Mesenteric fat pad (tissue), 1 donor: Measurements from ENCODE around the gene RBKS. TPM values are rescaled to one million over a fixed set of nuclear protein-coding genes. Genes with fewer than 3 reads are reported as not detected.
"Not testable (repeated sequence)": the region's sequence is repeated elsewhere in the genome, so short reads cannot be mapped to it uniquely, and the experiment has no call there.

Experiments
- DNase-seq: peaks from one replicate; pipeline ENCODE4 v3.0.0-alpha.2; 2020; ENCODE audit warnings: low spot score
- total RNA-seq: library from RNA; stranded (reverse); fragmentation: NEBNext Ultra II Directional; extraction: Animal tissue kit (Norgen Biotek cat#: 25700); gene quantifications from one replicate; pipeline ENCODE4 v1.2.1, GENCODE V29; 2021
- donor health status: DM: yes; HTN: yes; CAD: no.

Gene RBKS
- total RNA-seq, 1 donor from 2014 or later: 6.5 TPM

- DNase-seq: no peak
Measured at GRCh38 chr2:27873091-27873490, 17.1 kb downstream of the RBKS start.

- no peak for DNase-seq
Measured at GRCh38 chr2:27871802-27872201, 18.4 kb downstream of the RBKS start.

DNA sequence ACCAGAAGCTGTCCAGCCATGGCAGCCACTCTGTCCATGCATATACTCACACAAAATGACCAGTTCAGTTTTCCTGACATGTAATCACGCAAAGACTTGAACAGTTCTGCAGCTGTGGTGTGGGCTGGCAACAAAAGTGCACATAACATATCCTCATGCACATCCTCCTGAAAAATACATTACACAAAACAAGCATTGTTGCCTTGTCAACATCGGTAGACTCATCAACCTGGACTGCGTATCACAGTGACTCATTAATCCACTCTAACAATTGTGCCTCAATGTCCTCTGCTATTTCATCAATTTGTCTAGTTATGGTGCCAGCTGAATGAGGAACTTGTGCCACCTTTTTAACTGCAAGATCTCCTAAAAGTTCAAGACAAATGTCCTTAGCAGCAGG, 19.5 kb downstream of the RBKS start:
- no peak for DNase-seq

DNA sequence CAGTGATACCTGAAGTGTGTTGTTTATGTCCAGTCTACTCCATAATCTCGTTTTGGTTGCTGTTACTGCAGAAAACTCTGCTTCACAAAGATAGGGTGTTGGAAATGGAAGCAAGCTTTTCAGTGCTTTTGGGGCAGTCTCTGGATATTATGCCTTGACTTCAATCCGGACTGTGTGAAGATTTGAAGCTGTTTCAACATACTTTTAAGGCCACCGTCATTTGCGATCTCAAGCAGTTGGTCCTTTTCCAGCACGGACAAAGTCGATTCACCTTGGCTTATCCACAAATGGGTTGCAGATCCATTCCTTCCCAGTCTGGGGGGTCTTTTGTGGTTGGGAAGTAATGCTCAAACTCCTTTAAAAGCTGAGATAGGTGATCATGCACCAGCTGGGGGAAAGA, 20.4 kb downstream of the RBKS start:
- no peak for DNase-seq

DNA sequence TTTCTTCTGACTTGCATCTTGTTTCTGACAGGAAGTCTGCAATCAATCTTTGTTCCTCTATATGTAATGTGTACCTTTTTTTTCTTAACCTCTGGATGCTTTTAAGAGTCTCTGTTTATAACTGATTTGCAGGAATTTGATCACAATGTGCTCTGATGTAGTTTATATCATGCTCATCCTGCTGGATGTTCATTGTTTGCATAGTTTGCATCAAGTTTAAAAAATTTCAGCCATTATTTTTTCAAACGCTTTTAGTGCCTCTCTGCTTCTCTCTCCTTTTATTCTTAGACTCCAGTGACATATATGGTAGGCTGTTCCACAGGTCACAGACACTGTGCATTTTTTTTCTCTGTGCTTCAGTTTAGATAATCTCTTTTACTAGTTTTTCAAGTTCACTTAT, 23.9 kb downstream of the RBKS start:
- no peak for DNase-seq

DNA sequence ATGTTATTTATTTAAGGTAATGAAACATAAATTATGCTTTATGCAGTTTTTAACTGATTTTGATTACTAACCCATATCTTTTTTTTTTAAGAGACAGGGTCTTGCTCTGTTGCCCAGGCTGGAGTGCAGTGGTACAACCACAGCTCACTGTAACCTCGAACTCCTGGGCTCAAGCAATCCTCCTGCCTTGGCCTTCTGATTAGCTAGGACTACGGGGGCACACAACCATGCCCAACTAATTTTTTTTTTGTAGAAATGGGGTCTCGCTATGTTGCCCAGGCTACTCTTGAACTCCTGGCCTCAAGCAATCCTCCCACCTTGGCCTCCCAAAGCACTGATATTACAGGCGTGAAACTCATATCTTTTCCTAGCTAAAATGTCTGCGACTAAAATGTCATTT, 26.2 kb downstream of the RBKS start:
- not testable (repeated sequence) for DNase-seq

DNA sequence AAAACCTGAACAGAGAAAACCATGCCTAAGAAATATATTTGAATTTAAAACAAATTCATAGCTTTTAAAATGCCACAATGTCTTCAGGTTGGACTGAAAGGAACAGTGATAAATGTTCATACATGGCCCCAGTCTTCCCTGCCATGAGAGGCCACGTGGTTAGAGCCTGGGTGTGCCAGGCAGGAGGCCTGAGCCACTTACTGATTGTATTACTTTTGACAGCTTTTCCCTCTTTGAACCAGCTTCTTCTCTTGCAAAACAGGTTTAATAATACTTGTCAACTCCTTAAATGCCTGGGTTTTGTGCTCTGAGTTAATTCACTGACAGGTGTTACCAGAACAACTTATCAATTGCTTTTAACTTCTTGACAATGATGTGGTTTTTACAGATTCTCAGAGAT, 27.0 kb downstream of the RBKS start:
- no peak for DNase-seq

- DNase-seq: no peak
Measured at GRCh38 chr2:27860111-27860510, 30.1 kb downstream of the RBKS start.

- no peak for DNase-seq
Measured at GRCh38 chr2:27857417-27858172, 32.6 kb downstream of the RBKS start.

DNA sequence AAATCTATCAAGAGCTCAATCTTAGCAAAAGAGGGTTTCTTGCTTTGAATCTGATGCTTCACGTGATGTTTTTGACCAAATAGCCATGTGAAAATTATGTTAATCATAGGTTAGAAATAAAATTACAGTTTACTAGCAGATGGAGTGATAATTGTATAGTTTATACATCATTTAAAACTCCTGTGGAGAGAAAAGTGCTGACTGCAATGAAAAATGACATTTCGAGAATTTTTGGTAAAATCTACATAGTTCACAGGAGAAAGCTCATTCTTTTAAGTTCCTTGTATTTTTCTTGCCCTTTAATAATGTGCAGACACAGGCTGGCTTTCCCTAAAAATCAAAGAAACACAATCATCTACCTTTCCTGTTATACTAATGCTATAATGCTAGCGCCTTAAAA, 33.2 kb downstream of the RBKS start:
- no peak for DNase-seq

DNA sequence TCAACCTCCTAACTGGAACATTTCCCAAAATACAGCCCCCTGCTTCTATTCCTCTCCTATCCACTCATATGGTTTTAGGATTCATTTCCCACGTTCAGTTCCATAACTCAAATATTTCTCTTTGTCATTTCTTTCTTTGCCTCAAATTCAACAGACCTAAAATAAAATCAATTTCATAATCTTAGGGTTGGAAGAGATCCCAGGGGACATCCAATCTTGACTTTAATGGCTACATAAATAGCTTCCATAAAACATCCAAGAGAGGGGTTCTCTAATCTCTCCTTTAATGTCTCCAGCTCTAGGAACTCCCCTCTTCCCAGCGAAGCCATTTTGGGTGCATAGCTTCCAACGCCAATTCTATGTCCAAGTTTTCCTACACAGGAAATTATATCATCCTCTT, 33.8 kb downstream of the RBKS start:
- DNase-seq: no peak

- no peak for DNase-seq
Measured at GRCh38 chr2:27855476-27855875, 34.7 kb downstream of the RBKS start.

DNA sequence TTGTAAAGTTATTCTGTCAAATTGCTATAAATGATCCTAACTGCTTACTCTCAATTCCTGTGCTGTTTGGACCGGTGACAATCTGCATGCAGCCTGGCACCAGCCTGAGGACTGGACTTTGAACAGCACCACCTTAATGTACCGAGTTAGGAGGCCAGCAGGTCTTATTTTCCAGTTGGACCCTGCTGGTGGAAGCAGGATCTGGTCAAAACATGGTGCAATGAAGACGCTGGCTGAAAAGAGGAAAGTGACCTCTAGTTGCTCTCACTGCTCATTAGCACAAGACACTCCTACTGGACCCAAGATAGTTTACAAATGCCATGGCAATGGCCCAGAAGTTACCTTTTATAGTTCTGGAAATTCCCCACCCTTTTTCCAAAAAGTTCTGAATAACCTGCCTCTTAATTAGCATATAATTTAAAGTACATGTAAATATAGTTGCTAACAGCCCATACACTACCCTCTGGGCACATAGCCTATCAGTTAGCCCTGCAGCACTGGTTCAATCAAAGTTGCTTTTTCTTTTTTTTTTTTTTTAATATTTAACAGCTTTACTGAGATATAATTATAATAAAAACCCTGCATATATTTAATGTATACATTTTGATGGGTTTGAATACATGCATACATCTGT, 35.8 kb downstream of the RBKS start:
- no peak for DNase-seq

DNA sequence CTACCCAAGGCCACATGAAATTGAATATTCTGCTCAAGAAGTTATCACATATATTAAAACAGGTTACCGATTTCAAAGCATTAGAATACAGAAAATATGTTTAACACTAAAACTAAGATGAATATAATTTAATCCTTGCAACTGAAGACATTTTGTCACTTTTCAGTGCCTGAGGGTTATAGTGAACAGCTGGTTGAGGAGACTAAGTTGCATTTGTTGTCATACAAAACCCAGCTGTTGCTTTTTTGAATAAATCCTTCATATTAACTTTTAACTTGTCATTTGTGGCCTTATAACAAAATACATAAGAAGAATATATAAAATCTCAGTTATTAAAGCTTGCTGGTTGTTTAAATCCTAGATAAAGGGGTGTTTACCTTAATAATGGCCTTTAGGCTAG, 37.5 kb downstream of the RBKS start:
- no peak for DNase-seq

DNA sequence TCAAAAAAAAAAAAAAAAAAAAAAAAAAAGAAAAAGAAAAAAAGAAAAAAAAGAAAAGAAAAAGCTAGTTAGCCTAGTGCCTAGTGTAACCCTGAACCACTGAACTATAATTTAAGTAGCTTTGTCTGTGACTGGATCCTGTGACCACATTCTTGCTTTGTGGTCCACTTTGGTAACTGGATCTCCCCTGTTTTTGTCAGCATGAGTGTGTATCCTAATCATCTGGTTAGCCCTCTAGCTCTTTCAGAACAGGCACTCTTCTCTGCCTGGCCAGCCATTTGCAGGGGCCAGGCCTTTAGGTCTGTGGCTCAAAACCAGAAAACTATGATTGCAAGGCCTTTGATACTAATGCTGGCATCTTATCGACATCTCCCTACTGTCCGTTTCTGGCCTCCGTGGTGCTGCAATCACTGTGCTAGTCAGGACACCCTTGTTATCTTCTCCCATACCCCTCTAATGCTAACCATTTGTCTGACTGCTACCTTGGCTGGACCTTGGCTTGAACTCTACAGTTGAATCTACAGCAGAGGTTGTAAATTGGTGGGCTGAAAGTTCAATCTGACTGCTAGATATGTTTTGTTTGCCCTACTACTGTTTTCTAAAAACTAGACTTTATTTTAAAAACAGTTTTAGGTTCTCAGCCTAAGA, 40.5 kb downstream of the RBKS start:
- DNase-seq: no peak

GRCh38 chr2:27847333-27847732, 42.9 kb downstream of the RBKS start:
- DNase-seq: no peak

DNA sequence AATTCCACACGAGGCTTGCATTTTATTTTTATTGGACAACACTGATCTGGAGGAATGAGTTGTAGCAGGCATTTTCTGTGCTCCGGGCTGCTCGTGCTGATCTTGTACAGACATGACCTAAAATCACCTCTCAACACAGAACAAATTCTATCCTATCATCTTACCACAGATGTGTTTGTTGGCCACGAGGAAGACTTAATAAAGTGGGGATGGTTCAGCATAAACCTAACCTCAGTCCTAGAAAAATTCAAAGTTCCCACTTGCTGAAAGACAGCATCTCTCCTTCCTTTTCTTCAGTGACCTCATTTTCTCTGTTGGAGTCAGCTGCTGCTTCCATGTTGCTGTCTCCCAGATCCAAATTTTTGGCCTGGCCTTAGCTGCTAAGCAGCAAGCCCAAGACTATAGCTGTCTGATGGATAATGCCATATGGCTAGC, 45.3 kb downstream of the RBKS start:
- no peak for DNase-seq

GRCh38 chr2:27843992-27844391, 46.2 kb downstream of the RBKS start:
- no peak for DNase-seq

DNA sequence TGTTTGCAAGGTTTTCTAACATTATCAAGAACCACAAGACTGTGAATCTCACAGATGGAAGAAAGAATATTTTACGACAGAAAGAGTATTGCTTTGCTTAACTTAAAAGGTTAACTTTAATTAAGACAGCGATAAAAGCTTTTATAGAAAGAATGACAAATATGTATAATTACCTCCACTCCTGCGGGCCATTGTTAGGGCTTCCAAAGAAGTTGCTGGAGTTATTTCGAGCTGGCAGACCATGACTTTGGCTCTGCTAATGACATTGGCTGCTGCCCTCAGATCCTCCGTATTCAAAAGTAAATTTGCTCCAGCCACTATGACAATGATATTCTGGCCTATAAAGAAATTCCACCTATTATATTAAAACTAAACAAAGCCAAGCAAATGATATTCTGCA, 47.3 kb downstream of the RBKS start:
- DNase-seq: no peak

- no peak for DNase-seq
Measured at GRCh38 chr2:27839022-27839618, 51.1 kb downstream of the RBKS start.

DNA sequence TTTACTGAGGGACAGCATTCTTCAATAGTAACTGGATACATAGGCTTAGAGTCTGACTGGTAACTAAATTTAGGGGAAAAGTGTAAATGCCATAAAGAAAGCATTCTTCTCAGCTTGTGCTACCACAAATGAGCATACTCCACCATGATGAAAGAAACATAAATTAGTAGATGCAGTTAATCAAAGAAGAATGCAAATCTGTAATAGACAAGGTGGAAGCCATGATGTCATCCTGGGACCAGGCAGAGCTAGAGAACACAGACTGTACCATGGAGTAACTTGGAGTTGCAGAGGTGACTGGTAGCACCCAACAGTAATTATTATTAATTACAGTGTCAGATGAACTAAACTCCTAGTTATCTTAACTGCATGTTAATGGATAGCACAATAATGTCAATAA, 51.7 kb downstream of the RBKS start:
- no peak for DNase-seq

DNA sequence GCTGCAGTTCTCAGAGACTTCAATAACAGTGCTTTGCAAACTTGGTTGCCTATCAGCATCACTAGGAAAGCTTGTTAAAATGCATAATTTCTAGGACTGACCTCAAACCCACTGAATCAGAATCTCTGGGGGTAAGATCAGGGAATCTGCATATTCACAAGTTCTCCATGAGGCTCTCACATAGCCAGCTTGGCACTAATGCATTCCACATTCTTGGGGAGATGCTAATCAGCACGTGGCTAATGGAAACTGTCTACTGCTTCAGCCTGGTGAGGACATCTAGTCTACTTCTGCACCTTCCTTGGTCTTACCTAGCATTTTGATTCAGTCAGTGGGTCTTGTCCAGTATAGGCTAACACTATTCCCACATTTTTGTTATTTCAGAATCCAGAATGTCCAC, 56.3 kb downstream of the RBKS start:
- DNase-seq: no peak
